Adrenal gland (tissue), 5 donors: ENCODE data around the gene MTA3.

Experiments
- CTCF ChIP-seq, 6 experiments: fragments of 450-650 bp in 4 of 6; fragments of 200-600 bp in 2 of 6; sonication (generic) in 1 of 6; IDR thresholded peaks; 1 replicate in 5 of 6; 2 replicates in 1 of 6; pipeline versions ENCODE4 v1.5.1 to v1.8.0; 2016 to 2021; ENCODE audit warnings: antibody characterized with exemption in 6 of 6, mild to moderate bottlenecking in 2 of 6, moderate library complexity in 1 of 6
- POLR2A ChIP-seq, 2 donors: fragments of 450-650 bp; IDR thresholded peaks; one replicate each; pipeline ENCODE4 v1.6.1; 2017; ENCODE audit warnings: antibody characterized with exemption in 2 of 2, mild to moderate bottlenecking in 2 of 2, moderate library complexity in 1 of 2
- donor health status: DM: no; HTN: no; CAD: no.

DNA sequence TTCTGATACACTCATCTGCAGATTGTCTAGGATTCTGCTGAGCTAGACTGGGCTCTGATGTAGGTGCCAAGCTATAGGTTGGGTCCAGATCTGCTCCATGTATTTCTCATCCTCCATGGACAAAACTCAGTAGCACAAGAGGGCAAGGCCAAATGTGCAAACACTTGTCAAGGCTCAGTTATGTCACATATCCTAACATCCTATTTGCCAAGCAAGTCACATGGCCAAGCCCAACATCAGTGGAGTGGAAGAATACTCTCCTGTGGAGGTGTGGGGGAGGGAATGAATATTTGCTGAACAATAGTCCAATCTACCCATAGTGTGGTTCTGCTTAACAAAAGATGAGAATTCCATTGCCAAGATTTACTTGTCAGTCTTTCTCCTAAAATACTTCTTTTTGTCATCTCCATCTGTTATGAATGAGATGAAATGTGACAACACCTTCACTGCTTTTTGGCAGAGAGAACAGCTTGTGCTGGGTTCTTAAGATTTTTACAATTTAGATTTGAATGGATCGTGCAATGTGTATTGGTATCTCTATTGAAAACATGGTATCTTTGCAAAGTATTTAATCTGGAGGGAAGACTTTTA is 105.7 kb downstream of the MTA3 start:
- TF ChIP-seq CTCF (IDR thresholded peaks at IDR 0.05), result no peak
- TF ChIP-seq POLR2A (IDR thresholded peaks at IDR 0.05), result no peak
